Mesendoderm (in vitro differentiated cells): ENCODE measurements around the gene DCT.

Source experiments
- DNase-seq: peaks from one replicate; pipeline ENCODE4 v3.0.0; 2013
- H2AK5ac ChIP-seq: 2 replicates; pipeline ENCODE4 v1.6.1; 2013; ENCODE audit warnings: low read length, inconsistent platforms
- H2BK120ac ChIP-seq: 2 replicates; pipeline ENCODE4 v1.6.1; 2013; ENCODE audit warnings: low read depth, mild to moderate bottlenecking, low read length, moderate library complexity, mixed read lengths
- H2BK15ac ChIP-seq: replicated peaks from 2 replicates; pipeline ENCODE4 v1.6.1; 2013; ENCODE audit warnings: low read depth, mild to moderate bottlenecking, moderate library complexity
- H2BK5ac ChIP-seq: 2 replicates; pipeline ENCODE4 v1.6.1; 2013; ENCODE audit warnings: low read length, inconsistent platforms
- H3K18ac ChIP-seq: 2 replicates; pipeline ENCODE4 v1.6.1; 2013; ENCODE audit warnings: mild to moderate bottlenecking, low read length, mixed read lengths
- H3K23ac ChIP-seq: one replicate; pipeline ENCODE4 v1.6.1; 2013; ENCODE audit warnings: low read length
- H3K27ac ChIP-seq: 2 replicates; pipeline ENCODE4 v1.5.1; 2013; ENCODE audit warnings: low read depth, mild to moderate bottlenecking, inconsistent platforms, low read length, moderate library complexity
- H3K27me3 ChIP-seq: 2 replicates; pipeline ENCODE4 v1.6.1; 2013; ENCODE audit warnings: low read length, control low read depth, mild to moderate bottlenecking, inconsistent platforms; ENCODE audit not compliant: insufficient read depth, poor library complexity
- H3K36me3 ChIP-seq: 2 replicates; pipeline ENCODE4 v1.6.1; 2013; ENCODE audit warnings: low read length, inconsistent platforms; ENCODE audit not compliant: control insufficient read depth, insufficient read depth
- H3K4ac ChIP-seq: one replicate; pipeline ENCODE4 v1.6.1; 2013; ENCODE audit warnings: low read depth, mild to moderate bottlenecking, low read length, moderate library complexity
- H3K4me1 ChIP-seq: 2 replicates; pipeline ENCODE4 v1.6.1; 2013; ENCODE audit warnings: low read depth, low read length, inconsistent platforms; ENCODE audit not compliant: control insufficient read depth
- H3K4me2 ChIP-seq: 2 replicates; pipeline ENCODE4 v1.6.1; 2013; ENCODE audit warnings: low read length
- H3K4me3 ChIP-seq: 2 replicates; pipeline ENCODE4 v1.5.1; 2013; ENCODE audit warnings: mild to moderate bottlenecking, low read length
- H3K56ac ChIP-seq: one replicate; pipeline ENCODE4 v1.6.1; 2013; ENCODE audit warnings: low read length
- H3K79me1 ChIP-seq: 2 replicates; pipeline ENCODE4 v1.6.1; 2013; ENCODE audit warnings: low read length, inconsistent platforms
- H3K79me2 ChIP-seq: 2 replicates; pipeline ENCODE4 v1.6.1; 2013; ENCODE audit warnings: mild to moderate bottlenecking, low read length; ENCODE audit not compliant: control insufficient read depth, insufficient read depth
- H3K9ac ChIP-seq: 2 replicates; pipeline ENCODE4 v1.6.1; 2013; ENCODE audit warnings: low read length, inconsistent platforms
- H4K5ac ChIP-seq: one replicate; pipeline ENCODE4 v1.6.1; 2013; ENCODE audit warnings: low read length
- H4K8ac ChIP-seq: one replicate; pipeline ENCODE4 v1.6.1; 2013; ENCODE audit warnings: low read depth, mild to moderate bottlenecking, control low read depth, low read length, moderate library complexity
- WGBS: extraction: QIAGEN DNeasy Blood & Tissue Kit; methylation state at CpG from one replicate; pipeline ENCODE4 v1.1.7; 2013; ENCODE audit warnings: low lambda C conversion rate, missing lambda C conversion rate; ENCODE audit not compliant: insufficient coverage; ENCODE audit errors: extremely low coverage; 5-methylcytosine and 5-hydroxymethylcytosine counted together

The DCT gene

DNA sequence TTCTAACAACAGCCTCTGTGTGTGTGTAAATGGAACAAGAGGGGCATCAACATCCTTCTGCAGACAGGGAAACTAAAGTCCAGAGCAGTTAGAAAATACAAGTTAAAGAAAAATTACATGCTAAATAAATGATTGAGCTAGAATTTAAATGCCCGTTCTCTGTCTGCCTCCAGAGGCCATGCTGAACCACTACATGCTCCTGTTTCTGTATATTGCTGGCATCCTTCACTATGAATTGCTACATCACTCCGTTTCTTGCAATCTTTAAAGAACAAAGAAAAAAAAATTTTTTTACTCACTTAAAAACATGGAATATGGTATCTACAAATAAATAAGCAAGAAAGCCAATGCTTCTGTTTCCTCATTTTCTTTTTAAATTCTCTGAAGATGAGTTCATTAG is 47.9 kb downstream of the DCT start:
- H3K27me3 ChIP-seq = no peaks in the 10 kb centered on the region
- peaks cover 2% of the 10 kb centered on the region for H3K4me1 ChIP-seq
- H2BK120ac ChIP-seq = no peak overlapping the region
- no peak overlapping the region for H4K8ac ChIP-seq
- no peaks in the 10 kb centered on the region for H3K36me3 ChIP-seq
- H3K23ac ChIP-seq = no peak overlapping the region
- H4K5ac ChIP-seq = no peak overlapping the region
- H3K9ac ChIP-seq = no peak overlapping the region
- H2AK5ac ChIP-seq = no peak overlapping the region
- H3K4me2 ChIP-seq = no peak overlapping the region
- no peak overlapping the region for H3K18ac ChIP-seq
- H3K79me2 ChIP-seq = no peaks in the 10 kb centered on the region
- no peaks in the 10 kb centered on the region for H3K79me1 ChIP-seq
- H3K27ac ChIP-seq = no peak overlapping the region
- no CpG with 5 or more reads among the region's 2 CpGs for WGBS
- no peak for DNase-seq
- H3K4me3 ChIP-seq = no peak overlapping the region
- no peak overlapping the region for H2BK5ac ChIP-seq
- no peak overlapping the region for H2BK15ac ChIP-seq
- H3K56ac ChIP-seq = no peak overlapping the region
- H3K4ac ChIP-seq = no peak overlapping the region

DNA sequence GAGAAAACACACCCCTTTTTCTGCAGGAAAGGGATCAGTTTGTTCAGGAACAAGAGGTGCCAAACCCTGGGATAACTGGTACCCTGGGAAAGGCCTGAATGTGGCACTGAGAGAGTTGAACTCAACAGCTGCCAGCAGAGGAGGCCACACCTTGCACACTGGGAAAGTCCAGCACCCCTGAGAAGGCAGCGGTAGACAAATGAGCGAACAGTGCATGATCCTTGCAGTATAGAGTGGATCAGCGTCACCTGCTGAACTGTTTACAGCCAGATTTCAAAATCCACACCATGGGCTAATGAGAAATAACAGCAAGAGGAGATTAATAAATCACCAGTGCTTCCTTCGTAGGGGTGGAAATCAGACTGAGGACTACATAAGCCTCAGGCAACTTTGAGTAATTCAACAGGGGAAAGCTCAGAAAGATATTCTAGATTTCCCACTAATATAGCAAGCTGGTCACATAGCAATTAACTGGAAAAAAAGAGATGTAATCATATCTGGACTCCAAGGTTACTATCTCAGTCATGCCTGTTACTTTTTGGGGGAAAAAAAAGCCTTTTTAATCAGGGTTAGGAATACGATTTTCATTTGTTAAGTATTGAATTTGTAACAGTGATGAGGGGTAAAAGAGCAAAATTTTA is 52.0 kb downstream of the DCT start:
- no peak overlapping the region for H2AK5ac ChIP-seq
- no peak overlapping the region for H3K27ac ChIP-seq
- no peak overlapping the region for H2BK5ac ChIP-seq
- H3K4me2 ChIP-seq = no peak overlapping the region
- H4K8ac ChIP-seq = no peak overlapping the region
- H3K4ac ChIP-seq = no peak overlapping the region
- H3K18ac ChIP-seq = no peak overlapping the region
- H3K79me1 ChIP-seq = no peaks in the 10 kb centered on the region
- no peak overlapping the region for H3K56ac ChIP-seq
- no peaks in the 10 kb centered on the region for H3K27me3 ChIP-seq
- H3K9ac ChIP-seq = no peak overlapping the region
- no peak overlapping the region for H4K5ac ChIP-seq
- H2BK15ac ChIP-seq = no peak overlapping the region
- no CpG with 5 or more reads among the region's 5 CpGs for WGBS
- no peak for DNase-seq
- H3K4me3 ChIP-seq = no peak overlapping the region
- no peaks in the 10 kb centered on the region for H3K79me2 ChIP-seq
- H2BK120ac ChIP-seq = no peak overlapping the region
- no peaks in the 10 kb centered on the region for H3K36me3 ChIP-seq
- no peak overlapping the region for H3K23ac ChIP-seq
- H3K4me1 ChIP-seq = no peaks in the 10 kb centered on the region

DNA sequence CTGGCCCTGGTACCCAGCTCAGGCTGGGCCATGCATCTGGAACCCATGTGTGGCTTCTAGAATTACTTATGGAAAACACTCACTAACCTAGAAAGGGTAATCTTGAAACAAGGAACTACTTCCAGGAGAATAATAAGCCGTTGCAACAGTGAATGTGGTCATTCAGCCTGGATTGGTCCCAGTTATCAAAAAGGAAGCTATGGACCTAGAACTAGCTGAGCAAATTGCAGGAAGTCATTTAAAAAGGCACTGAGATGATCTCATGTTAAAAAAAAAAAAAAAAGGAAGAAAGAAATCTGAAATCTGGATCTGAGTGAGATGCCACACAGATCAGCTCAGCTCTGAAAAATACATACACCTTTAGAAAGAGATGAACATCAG is 59.6 kb downstream of the DCT start:
- Histone ChIP-seq H3K23ac (no peak overlapping the region), H3K9ac (no peak overlapping the region), H3K4me2 (no peak overlapping the region), H3K36me3 (no peaks in the 10 kb centered on the region), H3K79me1 (no peaks in the 10 kb centered on the region), H2BK5ac (no peak overlapping the region), H3K27ac (no peak overlapping the region), H2AK5ac (no peak overlapping the region), H3K79me2 (no peaks in the 10 kb centered on the region), H3K4ac (no peak overlapping the region), H3K18ac (no peak overlapping the region), H3K4me1 (no peaks in the 10 kb centered on the region), H4K8ac (no peak overlapping the region), H3K4me3 (no peak overlapping the region), H3K27me3 (no peaks in the 10 kb centered on the region), H4K5ac (no peak overlapping the region), H2BK15ac (no peak overlapping the region), H2BK120ac (no peak overlapping the region), H3K56ac (no peak overlapping the region)
- WGBS = no CpG with 5 or more reads among the region's 1 CpG
- no peak for DNase-seq

DNA sequence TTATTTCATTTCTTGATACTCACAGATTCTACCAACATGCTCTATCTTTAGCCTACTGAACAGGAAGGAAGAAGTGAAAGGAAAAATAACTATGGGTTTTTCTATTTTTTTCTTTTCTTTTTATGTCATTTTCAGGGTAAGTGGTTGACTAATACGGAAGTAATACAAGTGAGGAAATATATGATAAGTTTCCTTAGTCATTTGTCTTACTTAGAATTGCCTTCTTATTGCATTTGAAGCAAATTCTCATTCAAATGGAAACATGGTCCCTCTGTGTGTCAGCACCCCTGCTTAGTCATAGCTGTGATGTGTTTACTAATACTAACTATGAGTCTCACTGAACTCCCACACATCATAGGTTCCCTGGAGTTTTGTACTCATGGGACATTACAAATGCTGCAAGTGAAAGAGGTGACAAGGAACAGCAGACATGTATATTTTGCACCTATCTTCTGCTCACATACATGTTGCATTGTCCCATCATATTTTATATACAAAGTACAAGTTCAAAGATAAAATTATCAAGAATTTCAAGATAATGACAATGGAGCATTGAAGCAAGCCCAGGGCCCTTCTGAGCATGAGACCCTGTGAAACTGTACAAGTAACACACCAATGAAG is 60.1 kb downstream of the DCT start:
- no CpG with 5 or more reads among the region's 1 CpG for WGBS
- no peaks in the 10 kb centered on the region for H3K79me1 ChIP-seq

DNA sequence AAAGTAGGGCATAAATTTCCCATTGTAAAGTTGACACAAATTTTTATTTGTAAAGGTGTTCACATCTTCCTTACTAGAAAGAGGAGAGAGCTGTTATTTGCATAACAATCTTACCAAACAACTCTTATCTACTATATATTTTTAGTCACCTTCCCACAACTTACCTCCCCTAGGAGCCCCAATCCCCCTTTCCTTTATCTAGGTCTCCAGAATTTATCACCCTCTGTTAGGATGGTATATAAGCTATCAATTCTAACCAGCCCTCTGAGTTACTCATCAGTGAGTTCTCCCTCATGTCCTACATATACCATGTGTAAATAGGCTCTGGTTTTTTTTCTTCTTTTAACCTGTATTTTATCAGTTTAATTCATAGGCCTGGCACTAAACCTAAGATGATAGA is 62.2 kb downstream of the DCT start:
- no peaks in the 10 kb centered on the region for H3K79me2 ChIP-seq
- H2BK120ac ChIP-seq = no peak overlapping the region
- H4K8ac ChIP-seq = no peak overlapping the region
- DNase-seq = no peak
- no peak overlapping the region for H3K18ac ChIP-seq
- H3K9ac ChIP-seq = no peak overlapping the region
- no peak overlapping the region for H2AK5ac ChIP-seq
- no peak overlapping the region for H4K5ac ChIP-seq
- H3K27me3 ChIP-seq = no peaks in the 10 kb centered on the region
- no peak overlapping the region for H3K4ac ChIP-seq
- H2BK15ac ChIP-seq = no peak overlapping the region
- no peaks in the 10 kb centered on the region for H3K4me1 ChIP-seq
- no peak overlapping the region for H2BK5ac ChIP-seq
- no peak overlapping the region for H3K4me3 ChIP-seq
- no peaks in the 10 kb centered on the region for H3K36me3 ChIP-seq
- no peak overlapping the region for H3K27ac ChIP-seq
- no peaks in the 10 kb centered on the region for H3K79me1 ChIP-seq
- no peak overlapping the region for H3K4me2 ChIP-seq
- no peak overlapping the region for H3K56ac ChIP-seq
- no peak overlapping the region for H3K23ac ChIP-seq

More for the DNA sequence above, 60.1 kb downstream of the DCT start:
- Histone ChIP-seq H3K27ac (no peak overlapping the region), H3K56ac (no peak overlapping the region), H2AK5ac (no peak overlapping the region), H2BK15ac (no peak overlapping the region), H3K4ac (no peak overlapping the region), H3K4me1 (no peaks in the 10 kb centered on the region), H3K4me2 (no peak overlapping the region), H2BK5ac (no peak overlapping the region), H2BK120ac (no peak overlapping the region), H3K9ac (no peak overlapping the region), H4K8ac (no peak overlapping the region), H3K36me3 (no peaks in the 10 kb centered on the region), H3K23ac (no peak overlapping the region), H3K27me3 (no peaks in the 10 kb centered on the region), H3K4me3 (no peak overlapping the region), H3K18ac (no peak overlapping the region), H4K5ac (no peak overlapping the region), H3K79me2 (no peaks in the 10 kb centered on the region)
- DNase-seq = no peak
